ENCODE measurements around the gene SURF6.

The SURF6 gene

DNA sequence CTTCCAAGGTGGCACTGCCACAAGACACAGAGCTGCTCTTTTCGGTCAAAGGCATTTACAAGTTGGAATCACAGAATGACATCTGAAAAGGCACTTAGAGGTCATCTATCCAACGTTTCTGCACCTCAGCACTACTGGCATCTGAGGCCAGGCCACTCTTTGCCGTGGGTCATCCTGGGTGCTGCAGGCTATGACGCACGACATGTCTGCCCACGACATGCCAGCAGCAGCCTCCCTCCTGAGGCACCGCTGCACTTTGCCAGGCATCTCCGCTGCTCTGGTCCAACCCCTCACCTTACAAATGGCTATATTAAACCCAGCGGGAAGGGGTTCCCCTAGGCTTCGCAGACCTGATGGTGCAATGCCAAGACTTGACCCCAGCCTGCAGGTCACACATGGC is 31.8 kb upstream of the SURF6 start:
- no peak for DNase-seq

DNA sequence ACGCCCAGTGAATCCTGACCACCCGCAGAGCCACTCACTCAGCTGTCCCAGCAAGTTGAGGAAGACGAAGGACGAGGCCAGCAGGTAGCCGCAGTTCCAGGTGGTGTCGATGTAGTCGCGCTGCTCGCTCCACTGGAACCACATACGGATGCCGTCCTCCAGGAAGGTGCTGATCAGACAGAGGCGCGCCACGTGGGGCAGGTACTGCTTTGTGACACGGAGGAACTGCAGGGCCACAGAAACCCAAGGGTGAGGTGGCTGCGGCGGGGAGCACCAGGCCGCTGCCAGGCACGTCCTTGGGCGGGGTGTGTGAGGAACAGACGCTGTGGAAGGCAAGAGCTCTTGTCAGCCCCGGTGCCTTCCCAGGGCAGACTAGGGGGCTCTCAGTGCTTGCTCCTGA is 31.2 kb upstream of the SURF6 start:
- DNase-seq, result no peak

DNA sequence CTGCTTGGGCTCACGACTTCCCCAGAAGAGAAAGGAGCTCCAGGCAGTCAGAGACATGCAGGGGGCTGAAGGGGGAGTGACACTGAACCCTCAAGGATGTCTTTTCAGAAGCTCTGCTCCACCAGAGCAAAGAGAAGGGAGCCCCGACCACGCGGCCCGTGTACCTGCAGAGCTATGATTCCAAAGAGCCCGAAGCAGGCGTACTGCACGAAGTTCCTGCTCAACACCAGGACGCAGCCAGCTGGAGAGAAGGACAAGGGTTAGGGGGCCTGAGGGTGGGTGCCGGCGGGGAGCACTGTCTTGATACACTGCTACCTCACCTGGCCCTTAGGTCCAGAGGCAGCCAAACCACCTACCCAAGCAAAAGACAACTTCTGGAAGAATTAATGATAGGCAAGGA is 30.4 kb upstream of the SURF6 start:
- no peak for DNase-seq

DNA sequence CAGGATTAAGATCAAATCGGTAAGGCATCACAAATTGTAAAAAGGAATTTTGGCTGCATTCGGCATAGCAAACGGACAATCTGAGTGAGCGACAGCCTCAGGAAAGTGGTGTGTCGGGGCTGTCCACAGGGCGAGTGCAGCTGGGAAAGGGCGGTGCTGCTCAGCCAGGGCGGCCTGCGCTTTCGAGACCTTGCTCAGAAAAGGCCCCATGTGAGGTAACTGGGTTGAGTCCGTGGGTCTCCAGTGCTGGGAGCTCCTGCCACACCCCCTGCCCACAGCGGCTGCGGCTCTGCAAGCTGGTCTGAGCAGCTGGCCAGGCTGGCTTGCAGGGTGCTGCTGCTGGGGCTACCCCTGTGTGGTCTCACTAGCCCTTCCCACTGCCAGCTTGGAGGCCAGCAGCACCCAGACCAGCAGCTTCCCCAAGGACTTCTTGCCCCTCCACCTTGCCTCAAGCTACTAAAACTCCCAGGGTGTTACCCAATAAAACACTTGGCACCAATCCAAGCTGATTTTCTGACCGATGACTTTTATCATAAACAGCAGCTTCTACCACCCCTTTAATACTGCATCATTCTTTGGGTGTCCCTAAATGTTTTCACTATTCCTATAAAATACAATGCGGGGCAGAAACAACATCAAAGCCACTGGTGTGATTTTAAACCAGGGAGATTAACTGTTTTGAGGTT is 26.5 kb upstream of the SURF6 start:
- no peak for DNase-seq

DNA sequence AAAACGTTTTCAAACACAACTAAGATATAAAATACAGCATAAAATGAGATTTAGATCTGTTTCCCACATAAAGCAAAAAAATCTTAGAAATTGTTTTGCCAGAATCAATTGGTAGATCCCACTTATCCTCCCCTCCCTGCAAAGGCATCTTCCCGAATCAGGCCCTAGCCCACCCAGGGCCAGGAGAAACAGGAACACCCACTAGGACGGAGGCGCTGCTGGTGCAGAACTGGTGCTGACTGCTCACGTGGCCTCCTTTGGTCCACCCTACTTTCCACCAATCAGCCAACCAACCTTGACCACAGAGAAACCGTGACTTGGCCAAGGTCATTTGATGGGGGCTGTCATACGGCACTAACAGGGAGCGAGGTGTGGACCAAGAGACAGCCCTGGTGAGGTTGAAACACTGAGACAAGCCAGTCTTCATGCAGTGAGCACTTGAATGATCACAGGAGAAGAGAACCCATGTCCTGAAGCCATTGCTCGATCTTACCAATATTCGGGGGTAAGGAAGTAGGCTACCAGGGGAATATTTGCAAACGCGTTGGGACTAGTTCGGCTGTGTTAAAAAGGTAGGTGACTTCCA is 25.6 kb upstream of the SURF6 start:
- DNase-seq, result no peak

- DNase-seq, result no peak
Observed at GRCh38 chr9:133360400-133361393, 24.7 kb upstream of the SURF6 start.

DNA sequence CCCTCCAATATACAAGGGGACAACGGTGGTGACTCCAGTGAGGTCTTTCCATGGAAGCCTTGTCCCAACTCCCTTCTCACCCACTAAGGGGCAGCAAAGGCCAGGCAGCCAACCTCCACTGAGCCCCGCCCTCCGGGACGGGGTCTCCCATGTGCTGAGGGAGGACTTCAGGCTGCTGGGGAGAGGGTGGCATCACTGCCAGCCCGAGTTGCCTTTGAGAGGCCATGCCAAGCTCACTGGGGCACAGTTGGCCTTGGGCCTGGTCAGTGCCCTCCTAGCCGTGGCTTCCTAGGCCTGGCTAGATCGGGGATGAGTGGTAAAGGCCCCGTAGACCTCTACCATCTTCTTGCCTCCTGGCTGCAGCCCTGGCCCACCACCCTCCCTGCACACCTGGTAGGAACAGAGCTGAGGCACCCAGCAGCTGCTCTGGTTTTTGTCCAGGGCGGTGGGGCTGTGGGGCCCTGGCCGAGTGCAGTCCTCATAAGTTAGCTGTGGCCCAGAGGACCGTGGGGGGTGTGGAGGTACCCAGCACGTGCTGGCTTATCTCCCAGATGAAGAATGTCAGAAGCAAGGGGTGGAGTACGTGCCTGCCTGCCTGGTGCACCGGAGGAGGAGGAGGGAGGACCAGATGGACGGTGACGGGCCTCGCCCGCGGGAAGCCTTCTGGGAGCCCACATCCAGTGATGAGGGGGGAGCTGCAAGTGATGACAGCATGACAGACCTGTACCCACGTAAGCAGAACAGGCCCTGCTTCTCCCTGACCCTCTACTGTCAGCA is 23.6 kb upstream of the SURF6 start:
- no peak for DNase-seq

GRCh38 chr9:133357656-133358055 is 21.7 kb upstream of the SURF6 start:
- DNase-seq, result no peak

DNA sequence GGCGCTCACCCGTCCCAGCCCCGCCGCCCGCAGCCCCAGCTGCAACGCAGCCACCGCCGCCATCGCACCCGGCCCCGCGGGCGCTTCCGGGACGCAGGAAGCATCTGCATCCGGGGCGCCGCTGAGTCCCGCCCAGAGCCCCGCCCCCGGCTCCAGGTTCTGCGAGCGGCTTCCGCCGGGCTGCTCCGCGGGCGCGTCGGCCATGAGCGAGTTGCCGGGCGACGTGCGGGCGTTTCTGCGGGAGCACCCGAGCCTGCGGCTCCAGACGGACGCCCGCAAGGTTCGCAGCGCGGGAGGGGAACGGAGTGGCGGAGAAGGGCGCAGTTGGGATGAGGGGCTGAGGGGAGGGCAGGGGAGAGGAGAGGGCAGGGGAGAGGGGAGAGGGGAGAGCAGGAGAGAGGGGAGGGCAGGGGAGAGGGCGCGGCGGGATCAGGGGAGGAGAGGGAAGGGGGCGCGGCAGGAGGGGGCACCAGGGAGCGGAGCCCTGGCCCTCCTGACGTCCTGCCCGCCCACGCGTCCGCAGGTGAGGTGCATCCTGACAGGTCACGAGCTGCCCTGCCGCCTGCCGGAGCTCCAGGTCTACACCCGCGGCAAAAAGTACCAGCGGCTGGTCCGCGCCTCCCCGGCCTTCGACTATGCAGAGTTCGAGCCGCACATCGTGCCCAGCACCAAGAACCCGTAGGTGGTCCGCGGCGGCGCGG is 20.6 kb upstream of the SURF6 start, which contains the start of the genes SURF1 and SURF2:
TSS of gene SURF1 (minus strand) at position 97 of the 701 bp plus-strand sequence. CDS start at position 63, 34 bp downstream.
TSS of gene SURF2 (plus strand) at position 160 of the 701 bp plus-strand sequence. CDS start at position 203, 43 bp downstream.
- peak; percentile 93 for DNase-seq

DNA sequence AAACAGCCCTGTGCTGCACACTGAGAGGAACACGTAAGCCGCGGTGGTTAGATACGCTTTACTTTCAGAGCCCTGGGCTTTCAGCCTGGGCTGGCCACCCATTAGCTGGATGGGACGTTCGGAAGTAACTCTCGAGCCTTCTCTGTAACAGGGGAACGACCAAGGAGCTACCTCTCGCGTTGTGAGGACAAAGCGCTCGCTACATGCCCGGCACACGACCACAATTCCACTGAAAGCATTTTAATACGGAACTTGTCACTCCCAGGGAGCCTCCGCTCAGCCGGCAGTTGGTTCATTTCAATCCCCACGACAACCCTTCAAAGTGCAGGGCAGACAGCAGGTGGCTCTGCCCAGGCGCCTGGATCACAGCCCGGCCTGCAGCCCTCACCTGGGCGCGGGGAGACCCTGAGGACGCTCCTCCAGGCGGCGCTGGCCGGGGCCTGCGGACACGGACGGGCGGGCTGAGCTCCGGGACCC is 19.9 kb upstream of the SURF6 start:
- no peak for DNase-seq

DNA sequence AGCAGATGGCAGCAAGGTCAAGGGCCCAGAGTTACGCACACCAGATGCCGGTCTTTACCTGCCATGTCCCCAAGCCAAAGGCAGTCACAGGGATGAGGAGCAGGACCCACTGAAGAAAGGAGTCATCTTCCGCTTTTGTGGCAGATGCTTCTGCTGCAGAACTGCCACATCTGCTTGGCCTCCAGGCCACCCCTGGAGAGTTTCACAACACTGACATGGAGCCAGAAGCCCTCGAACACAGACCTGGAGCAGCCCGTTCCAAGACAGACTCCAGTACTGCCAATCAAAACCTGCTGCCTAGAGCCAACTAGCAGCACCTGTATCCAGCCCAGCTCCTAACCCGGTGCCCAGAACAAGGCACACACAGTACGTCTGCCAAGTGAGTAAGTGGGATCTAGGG is 18.8 kb upstream of the SURF6 start:
- no peak for DNase-seq

DNA sequence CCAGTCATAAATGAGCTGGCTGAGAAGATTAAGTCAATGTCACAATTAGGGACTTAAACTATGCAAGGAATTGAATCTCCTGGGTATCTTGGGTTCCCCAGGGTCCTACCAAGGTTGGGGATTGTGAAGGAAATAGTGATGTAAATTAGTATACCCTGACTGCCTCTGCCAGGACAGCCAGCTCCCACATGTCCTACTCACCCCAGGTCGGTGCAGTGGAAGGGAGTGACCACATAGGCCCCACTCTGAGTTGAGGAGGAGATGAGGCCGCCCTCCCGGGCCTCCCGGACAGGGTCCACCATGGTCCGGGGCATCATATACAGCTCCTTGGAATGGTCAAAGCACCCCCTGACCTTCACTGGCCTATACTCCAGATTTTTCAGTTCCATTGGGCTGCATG is 17.6 kb upstream of the SURF6 start:
- DNase-seq, result no peak

- DNase-seq, result peak; percentile 71
Observed at GRCh38 chr9:133352635-133353340, 16.8 kb upstream of the SURF6 start.

DNA sequence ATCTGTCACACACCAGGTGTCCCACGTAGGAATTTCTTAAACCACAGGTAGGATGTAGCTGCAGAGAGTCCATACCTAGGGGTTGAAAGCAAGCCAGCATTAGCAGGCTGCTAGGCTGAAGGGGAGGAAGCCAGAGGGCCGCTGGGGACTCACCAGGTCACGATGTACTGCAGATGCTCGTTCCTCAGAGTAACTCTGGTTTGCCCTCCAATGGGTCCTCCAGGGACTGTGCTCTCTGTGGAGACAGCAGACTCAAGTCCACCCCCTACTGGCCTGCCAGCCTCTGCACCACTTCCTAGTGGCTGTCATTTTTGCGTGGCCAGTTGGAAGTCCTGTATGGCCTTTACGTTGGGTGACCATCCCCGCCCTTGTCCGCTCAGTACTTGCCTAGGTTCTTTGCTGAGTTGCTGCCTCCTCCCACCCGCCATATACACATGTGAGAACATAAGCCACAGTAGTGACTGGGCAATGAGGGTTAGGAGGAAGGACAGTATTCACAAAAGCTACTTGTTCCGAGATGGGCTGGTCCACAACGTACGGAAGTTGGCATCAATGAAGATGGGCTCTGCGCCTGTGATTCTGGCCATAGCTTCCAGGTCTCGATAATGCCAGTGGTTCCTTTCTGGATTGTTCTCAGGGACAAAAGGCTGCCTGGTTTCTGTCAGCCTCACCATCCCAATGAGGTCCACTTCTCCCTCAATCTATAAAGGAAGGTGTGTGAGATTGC is 16.1 kb upstream of the SURF6 start:
- DNase-seq, result peak; percentile 81

DNA sequence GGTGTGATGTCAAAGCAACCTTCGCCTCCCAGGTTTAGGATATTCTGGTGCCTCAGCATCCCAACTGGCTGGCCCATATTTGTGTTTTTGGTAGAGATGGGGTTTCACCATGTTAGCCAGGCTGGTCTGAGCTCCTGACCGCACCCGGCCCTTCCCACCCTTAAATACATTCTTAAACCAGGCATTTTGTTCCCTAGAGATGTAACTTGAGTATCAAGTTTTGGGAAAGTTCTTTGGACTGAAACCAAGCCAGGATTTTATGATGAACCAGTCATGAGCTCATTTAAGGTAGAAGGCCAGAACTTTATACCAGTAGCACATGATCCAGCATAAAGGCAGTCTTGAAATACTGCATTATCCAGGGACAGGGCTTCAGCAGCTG is 15.5 kb upstream of the SURF6 start:
- DNase-seq, result no peak

DNA sequence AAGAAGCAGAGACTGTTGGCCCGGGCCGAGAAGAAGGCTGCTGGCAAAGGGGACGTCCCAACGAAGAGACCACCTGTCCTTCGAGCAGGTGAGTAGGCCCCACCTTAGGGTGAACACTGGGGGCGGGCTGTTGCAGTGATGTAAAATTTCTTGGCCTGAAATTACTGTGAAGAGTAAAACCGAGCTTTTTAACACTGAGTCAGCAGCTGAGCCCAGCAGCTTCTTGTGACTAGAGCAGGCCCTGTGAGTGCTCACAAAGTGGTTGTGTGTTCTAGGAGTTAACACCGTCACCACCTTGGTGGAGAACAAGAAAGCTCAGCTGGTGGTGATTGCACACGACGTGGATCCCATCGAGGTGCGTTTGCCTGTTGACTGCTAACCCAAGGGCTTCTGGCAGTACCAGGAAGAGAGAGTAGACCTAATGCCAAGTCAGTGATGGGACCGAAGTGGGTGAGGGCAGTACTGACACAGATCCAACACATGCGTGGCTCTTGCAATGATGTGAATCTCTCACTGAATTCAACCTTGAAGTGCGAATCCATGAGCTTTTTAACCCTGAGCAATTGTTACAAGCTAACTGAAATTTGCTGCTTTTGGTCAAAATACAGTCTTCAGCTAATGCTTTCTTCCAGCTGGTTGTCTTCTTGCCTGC is 14.1 kb upstream of the SURF6 start:
- peak; percentile 74 for DNase-seq

GRCh38 chr9:133348718-133349573 is 13.0 kb upstream of the SURF6 start:
- no peak for DNase-seq

DNA sequence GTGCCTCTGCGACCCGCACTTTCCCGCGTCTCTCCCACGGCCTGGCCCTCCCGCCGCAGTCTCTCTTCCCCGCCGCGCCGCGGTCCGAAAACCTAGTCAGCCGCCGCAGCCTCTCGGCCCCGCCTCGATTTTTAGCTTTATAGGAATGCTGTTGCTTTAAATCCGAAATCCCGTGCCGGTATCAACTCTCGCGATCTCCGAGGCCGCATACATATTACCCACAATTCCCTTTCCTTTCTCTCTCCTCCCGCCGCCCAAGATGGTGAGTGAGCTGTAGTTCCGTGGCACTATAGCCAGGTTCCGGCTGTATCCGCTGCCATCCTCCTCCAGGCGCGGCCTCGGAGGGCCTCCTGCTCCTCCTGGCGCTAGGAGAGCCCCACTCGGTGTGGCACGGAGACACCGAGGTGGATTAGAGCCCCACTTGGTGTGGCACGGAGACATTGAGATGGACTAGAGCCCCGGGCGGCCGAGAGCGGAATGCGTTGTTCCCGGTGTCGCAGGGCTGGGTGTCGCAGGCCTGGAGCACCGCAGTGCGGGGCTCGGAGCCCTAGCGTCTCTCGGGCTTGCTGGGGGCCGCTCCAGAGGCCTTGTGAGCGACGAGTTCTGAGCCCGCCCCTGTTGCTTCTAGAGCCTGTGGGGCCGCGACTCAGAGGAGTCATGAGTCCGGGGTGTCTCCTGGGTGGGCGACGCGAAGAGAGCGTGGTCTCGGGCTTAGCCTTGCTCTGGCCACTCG is 12.2 kb upstream of the SURF6 start, which contains the start of the genes MED22 and RPL7A:
TSS of gene MED22 (minus strand) at position 147 of the 733 bp plus-strand sequence. CDS start 1,469 bp downstream, outside the sequence.
TSS of gene RPL7A (plus strand) at position 234 of the 733 bp plus-strand sequence. CDS start at position 260, 26 bp downstream.
- peak; percentile 93 for DNase-seq

Measured in activated CD8-positive, alpha-beta memory T cell treated with anti-CD3 and anti-CD28 coated beads, Interleukin-2, amount 50 U/mL, for 48 hours (primary cell).